K562 (cell line): ENCODE results near the gene NOM1. TPM values are rescaled to one million over a fixed set of nuclear protein-coding genes. Genes with fewer than 3 reads are reported as not detected.

Experiments used
- ATAC-seq: fragments of 200-7000 bp; cut with Tn5 transposase; 3 replicates; pipeline ENCODE4 v1.9.1; 2020; ENCODE audit warnings: moderate library complexity
- BruUV-seq: library from RNA; stranded (reverse); fragments of 400-500 nt; replicated peaks from 2 replicates; lab custom pipeline; 2021; lab: Mats Ljungman, UMichigan
- CTCF ChIA-PET: fragments of 300-600 bp; formaldehyde crosslinking; extraction: SDS; loops from one replicate; lab custom pipeline; 2021; ENCODE audit warnings: low intra/inter-chr PET ratio; lab: Yijun Ruan, JAX
- POLR2A ChIA-PET: fragments of 300-600, 350-650 bp; sonication (Branson Sonifier 250); formaldehyde crosslinking; extraction: SDS; loops from one replicate; lab custom pipeline; 2021; ENCODE audit warnings: antibody characterized with exemption, inconsistent platforms; lab: Yijun Ruan, JAX
- DNase-seq, 4 experiments: peaks; one replicate each; pipeline versions ENCODE4 v3.0.0 to v3.0.0-alpha.2; 2011 to 2018; ENCODE audit warnings: low spot score in 3 of 4, mixed read lengths in 3 of 4; ENCODE audit errors: extremely low read depth in 1 of 4
- FAIRE-seq: peaks from 2 replicates; lab custom pipeline; 2011; peaks lifted over from hg19 to GRCh38; lab: Jason Lieb, UNC
- H2AFZ ChIP-seq: 2 replicates; pipeline ENCODE4 v1.6.0; 2011; ENCODE audit warnings: low read depth, low read length, control low read depth, inconsistent platforms
- H3K27ac ChIP-seq: fragments of 200-600 bp; 3 replicates; pipeline ENCODE4 v1.8.0; 2011; ENCODE audit warnings: low read depth, mild to moderate bottlenecking, control low read depth, inconsistent platforms, low read length, moderate library complexity, mixed read lengths; ENCODE audit errors: extremely low read depth
- H3K27me3 ChIP-seq, 2 experiments: fragments of 300-600 bp in 1 of 2; 2 replicates in 1 of 2; 3 replicates in 1 of 2; pipeline versions ENCODE4 v1.6.0 to v1.8.0; 2011; ENCODE audit warnings: inconsistent platforms in 2 of 2, low read length in 2 of 2, mild to moderate bottlenecking in 1 of 2, mixed read lengths in 1 of 2, moderate library complexity in 1 of 2; ENCODE audit not compliant: control insufficient read depth in 2 of 2, insufficient read depth in 2 of 2
- H3K36me3 ChIP-seq: fragments of 300-600 bp; 3 replicates; pipeline ENCODE4 v1.8.0; 2011; ENCODE audit warnings: mild to moderate bottlenecking, low read length, inconsistent platforms; ENCODE audit not compliant: control insufficient read depth, insufficient read depth
- H3K4me1 ChIP-seq, 2 experiments: fragments of 200-600 bp in 1 of 2; replicated peaks in 1 of 2; 2 replicates in 1 of 2; 3 replicates in 1 of 2; pipeline versions ENCODE4 v1.5.1 to v1.8.0; 2011; ENCODE audit warnings: inconsistent platforms in 2 of 2, low read length in 2 of 2, mild to moderate bottlenecking in 1 of 2, mixed read lengths in 1 of 2, moderate library complexity in 1 of 2; ENCODE audit not compliant: control insufficient read depth in 2 of 2, insufficient read depth in 2 of 2
- H3K4me2 ChIP-seq: 2 replicates; pipeline ENCODE4 v1.6.1; 2011; ENCODE audit warnings: low read length, control low read depth, inconsistent platforms, mixed read lengths; ENCODE audit not compliant: insufficient read depth
- H3K4me3 ChIP-seq: fragments of 200-600 bp; sonication (generic), shearing (Covaris generic); 2 replicates; pipeline ENCODE4 v1.5.1; 2016; ENCODE audit warnings: control low read depth, inconsistent platforms
- H3K79me2 ChIP-seq: fragments of 200-600 bp; 3 replicates; pipeline ENCODE4 v1.8.0; 2011; ENCODE audit warnings: low read length, inconsistent platforms; ENCODE audit not compliant: control insufficient read depth, insufficient read depth
- H3K9ac ChIP-seq, 2 experiments: 2 replicates each; pipeline versions ENCODE4 v1.6.0 to v1.6.1; 2011; ENCODE audit warnings: low read depth in 2 of 2, low read length in 2 of 2, control low read depth in 1 of 2, inconsistent platforms in 1 of 2, mild to moderate bottlenecking in 1 of 2, mixed read lengths in 1 of 2; ENCODE audit not compliant: insufficient read depth in 1 of 2
- H3K9me1 ChIP-seq: one replicate; pipeline ENCODE4 v1.6.0; 2011; ENCODE audit warnings: inconsistent platforms, mild to moderate bottlenecking, low read length, moderate library complexity; ENCODE audit not compliant: control insufficient read depth, insufficient read depth
- H3K9me3 ChIP-seq: replicated peaks from 2 replicates; pipeline ENCODE4 v1.5.1; 2011; ENCODE audit warnings: low read depth, low read length, inconsistent platforms; ENCODE audit not compliant: control insufficient read depth, insufficient read depth
- H4K20me1 ChIP-seq: replicated peaks from 2 replicates; pipeline ENCODE4 v1.6.1; 2011; ENCODE audit warnings: low read length, inconsistent platforms, mixed read lengths; ENCODE audit not compliant: control insufficient read depth, insufficient read depth
- ARNT ChIP-seq, 2 experiments: fragments of 450-650 bp; IDR thresholded peaks; 2 replicates each; pipeline ENCODE4 v1.6.1; 2016; ENCODE audit warnings: mild to moderate bottlenecking in 1 of 2
- CEBPG ChIP-seq, 3 experiments: fragments of 200-800 bp in 1 of 3; sonication (Bioruptor generic) in 1 of 3; sonication (generic) in 1 of 3; formaldehyde crosslinking in 1 of 3; IDR thresholded peaks in 2 of 3; conservative IDR thresholded peaks in 1 of 3; 2 replicates each; pipeline versions ENCODE4 v1.6.1 to v1.8.0; 2016 to 2022; ENCODE audit warnings: missing compliant biosample characterization in 2 of 3, missing genetic modification characterization in 2 of 3, mild to moderate bottlenecking in 1 of 3, missing genetic modification reagents in 1 of 3
- DPF2 ChIP-seq: fragments of 450-650 bp; IDR thresholded peaks from 2 replicates; pipeline ENCODE4 v1.6.1; 2016
- EP300 ChIP-seq: IDR thresholded peaks from 2 replicates; pipeline ENCODE4 v1.6.1; 2012; ENCODE audit warnings: low read length, improper control_type of control experiment
- ETV1 ChIP-seq: fragments of 450-650 bp; conservative IDR thresholded peaks from 2 replicates; pipeline ENCODE4 v1.6.1; 2016; ENCODE audit warnings: missing genetic modification characterization, control low read depth, low read depth, missing compliant biosample characterization
- FOXA1 ChIP-seq: fragments of 450-650 bp; IDR thresholded peaks from 2 replicates; pipeline ENCODE4 v1.6.1; 2016; ENCODE audit warnings: mild to moderate bottlenecking, borderline replicate concordance
- GABPA ChIP-seq: fragments of 200-800 bp; sonication (Bioruptor generic); conservative IDR thresholded peaks from 2 replicates; pipeline ENCODE4 v1.6.1; 2016; ENCODE audit warnings: low read depth, missing genetic modification characterization, missing compliant biosample characterization
- MBD1 ChIP-seq: fragments of 250-450 bp; sonication (Bioruptor Pico); IDR thresholded peaks from 2 replicates; pipeline ENCODE4 v1.8.0; 2022; ENCODE audit warnings: inconsistent platforms
- NR2C2 ChIP-seq, 2 experiments: fragments of 200-800 bp in 1 of 2; sonication (Bioruptor generic) in 1 of 2; sonication (generic) in 1 of 2; formaldehyde crosslinking in 1 of 2; IDR thresholded peaks; 2 replicates each; pipeline versions ENCODE4 v1.6.1 to v1.8.0; 2016 to 2022; ENCODE audit warnings: mild to moderate bottlenecking in 1 of 2, missing compliant biosample characterization in 1 of 2, missing genetic modification characterization in 1 of 2, missing genetic modification reagents in 1 of 2
- POLR3G ChIP-seq: IDR thresholded peaks from 2 replicates; pipeline ENCODE4 v1.6.1; 2011; ENCODE audit not compliant: insufficient read length, insufficient replicate concordance; ENCODE audit errors: extremely low read depth
- TEAD4 ChIP-seq, 2 experiments: sonication (generic) in 1 of 2; formaldehyde crosslinking in 1 of 2; IDR thresholded peaks; 2 replicates each; pipeline versions ENCODE4 v1.6.1 to v1.8.0; 2012 to 2022; ENCODE audit warnings: borderline replicate concordance in 1 of 2, inconsistent platforms in 1 of 2, low read length in 1 of 2, mild to moderate bottlenecking in 1 of 2, missing genetic modification reagents in 1 of 2
- TRIM24 ChIP-seq, 2 experiments: fragments of 450-650 bp; IDR thresholded peaks; 2 replicates each; pipeline ENCODE4 v1.6.1; 2016
- ZBTB26 ChIP-seq: fragments of 450-650 bp; formaldehyde crosslinking; IDR thresholded peaks from 2 replicates; pipeline ENCODE4 v1.4.0; 2022; ENCODE audit warnings: missing genetic modification characterization
- ZNF277 ChIP-seq: fragments of 250-450 bp; sonication (Bioruptor Pico); IDR thresholded peaks from 2 replicates; pipeline ENCODE4 v1.8.0; 2022; ENCODE audit warnings: inconsistent platforms, mild to moderate bottlenecking, moderate library complexity, borderline replicate concordance
- WGBS: fragments of 100-300 bp; shearing (Covaris generic); methylation state at CpG from one replicate; pipeline ENCODE4 v1.1.6; 2016; ENCODE audit warnings: low coverage, mixed read lengths; ENCODE audit not compliant: insufficient coverage; ENCODE audit errors: missing lambda C conversion rate; 5-methylcytosine and 5-hydroxymethylcytosine counted together
- in situ Hi-C: fragments of 300-500 bp; cut with MboI; formaldehyde crosslinking; loops from 4 replicates; pipeline ENCODE4 v1.15.0; 2018; ENCODE audit warnings: inconsistent platforms, mixed read lengths
- intact Hi-C: fragments of 100-400 bp; cut with micrococcal nuclease; formaldehyde crosslinking; loops from 2 replicates; pipeline ENCODE4 v1.14.2; 2022
- polyA plus RNA-seq, 8 experiments: library from polyadenylated mRNA; depleted of rRNA in 4 of 8; stranded (reverse) in 5 of 8; unstranded in 3 of 8; fragments of >200 nt; fragmentation: Nextera tagmentation in 2 of 8; fragmentation: Illumina TruSeq in 1 of 8; extraction: Ambion mirVana in 2 of 8; extraction: Trizol in 1 of 8; gene quantifications; 2 replicates each; pipeline versions ENCODE4 v1.2.1 to v1.2.3, GENCODE V29; 2011 to 2014; ENCODE audit warnings: inconsistent platforms in 1 of 8, missing spikeins in 1 of 8
- total RNA-seq, 7 experiments: library from RNA; depleted of rRNA in 6 of 7; stranded (reverse); fragments of >200 nt in 6 of 7; fragmentation: Illumina TruSeq in 2 of 7; extraction: Trizol in 2 of 7; gene quantifications; 2 replicates each; pipeline versions ENCODE4 v1.2.1 to v1.2.3, GENCODE V29; 2011 to 2021; ENCODE audit warnings: low replicate concordance in 1 of 7

Gene NOM1
- total and polyA plus RNA-seq, 9 of the 15 experiments (the other 6 are each of a cell fraction or from before 2014, with no cell fraction given): 6.8 to 47.3 (median 37.4) TPM

- H3K9me3 ChIP-seq: no peaks in the 10 kb centered on the region
- 65% methylated on average over 24 of the region's 25 CpGs for WGBS
- ATAC-seq (peak; percentile 17), FAIRE-seq (no peak), DNase-seq (no peak)
- peak overlapping the region; percentile 57; the same call in 1 of the 2 replicates for H2AFZ ChIP-seq
- intact Hi-C loops (no loop called here), in situ Hi-C loops (no loop called here)
- H3K27me3 ChIP-seq: no peaks in the 10 kb centered on the region
- ChIA-PET CTCF (no interaction called here), POLR2A (interaction anchor here (1.1 to 2.5 kb wide), 4 partner anchors 9 to 15 kb away, joined by 3 to 10 read pairs (median 6); partner anchors contain the start of gene MNX1)
- H3K79me2 ChIP-seq: no peaks in the 10 kb centered on the region
- H3K4me3 ChIP-seq: no peak overlapping the region
- no peaks in the 10 kb centered on the region for H3K9me1 ChIP-seq
- TSS peak; percentile 62 for BruUV-seq
- no peaks in the 10 kb centered on the region for H4K20me1 ChIP-seq
- H3K9ac ChIP-seq: peak overlapping the region in 1 of 2 experiments; percentile 2; a peak in 1 of 4 replicates
- no peak overlapping the region; the same call in 2 of the 3 replicates for H3K27ac ChIP-seq
- H3K36me3 ChIP-seq: no peaks in the 10 kb centered on the region
- H3K4me2 ChIP-seq: peak overlapping the region; percentile 47; the same call in 1 of the 2 replicates
- peaks cover 16 to 32% of the 10 kb centered on the region in 2 experiments for H3K4me1 ChIP-seq
- TF ChIP-seq DPF2: peak; percentile 55; the same call in 1 of the 2 replicates
- TF ChIP-seq ZNF277: no peak
- peak; percentile 51; the same call in 1 of the 2 replicates for TF ChIP-seq ETV1
- TF ChIP-seq GABPA (tag): peak; percentile 29; the same call in 1 of the 2 replicates
- TF ChIP-seq CEBPG (CRISPR knock-in tag; IDR thresholded peaks at IDR 0.05): peak; percentile 84
- peak; percentile 80 to 83 for TF ChIP-seq CEBPG (tag; conservative IDR thresholded peaks at IDR 0.05 in 1 of 2, IDR thresholded peaks at IDR 0.05 in 1 of 2)
- 0 out of 2 replicates have a peak, but pooled peaks have one; percentile 11 for TF ChIP-seq ZBTB26 (CRISPR knock-in tag)
- no peak for TF ChIP-seq POLR3G
- TF ChIP-seq NR2C2 (CRISPR knock-in tag; IDR thresholded peaks at IDR 0.05): no peak
- peak; percentile 9; the same call in 1 of the 2 replicates for TF ChIP-seq NR2C2 (tag; IDR thresholded peaks at IDR 0.05)
- TF ChIP-seq TRIM24 (IDR thresholded peaks at IDR 0.05): 0 out of 4 replicates have a peak, but pooled peaks of 1 of the 2 experiments have one; percentile 24
- TF ChIP-seq FOXA1: no peak
- 0 out of 2 replicates have a peak, but pooled peaks have one; percentile 33 for TF ChIP-seq MBD1 (CRISPR knock-in tag)
- peak in 1 of 2 experiments; percentile 43; a peak in 1 of 4 replicates for TF ChIP-seq ARNT (IDR thresholded peaks at IDR 0.05)
- no peak for TF ChIP-seq EP300
- 0 out of 2 replicates have a peak, but pooled peaks have one; percentile 12 for TF ChIP-seq TEAD4 (IDR thresholded peaks at IDR 0.05; ENCODE audit: low read length)
- TF ChIP-seq TEAD4 (CRISPR knock-in tag; IDR thresholded peaks at IDR 0.05; ENCODE audit: borderline replicate concordance): no peak
These were observed 51.5 kb downstream of the NOM1 start for GRCh38 chr7:157000741-157001653.
